ENCODE results near the gene IWS1. TPM values are rescaled to one million over a fixed set of nuclear protein-coding genes. Genes with fewer than 3 reads are reported as not detected.

The IWS1 gene
- total RNA-seq (2021): 69.2 to 70.5 TPM (median 69.3 TPM) in 3 replicates
- percentile 94 among the genes with signal in this experiment for Bru-seq, nascent RNA
- long read RNA-seq, experiment 1, transcript IWS1-201 (14 exons, 2,958 nt): major isoform, 285 of 393 reads
- long read RNA-seq, experiment 1, partial matches to known transcripts: 44 of 393 reads
- long read RNA-seq, experiment 1, other reads (novel, unspliced or antisense): 64 of 393 reads
- long read RNA-seq, experiment 2, transcript IWS1-201 (14 exons, 2,958 nt): major isoform, 28 of 98 reads
- long read RNA-seq, experiment 2, partial matches to known transcripts: 39 of 98 reads
- long read RNA-seq, experiment 2, other reads (novel, unspliced or antisense): 31 of 98 reads
- long read RNA-seq, experiment 3, transcript IWS1-201 (14 exons, 2,958 nt): major isoform, 24 of 89 reads
- long read RNA-seq, experiment 3, partial matches to known transcripts: 53 of 89 reads
- long read RNA-seq, experiment 3, other reads (novel, unspliced or antisense): 11 of 89 reads

GRCh38 chr2:127526132-127527000, at the start of gene IWS1:
TSS of gene IWS1 (minus strand) at chr2:127526489. CDS start at chr2:127526208, 281 bp downstream.
- Mint-ChIP-seq H3K4me1 (peaks cover 22% of the 10 kb centered on the region), H3K9me3 (peaks cover 16% of the 10 kb centered on the region), H3K36me3 (peaks cover 20% of the 10 kb centered on the region), H3K4me3 (peak within 1 kb of the TSS; percentile 98), H3K27ac (peak within 1 kb of the TSS; percentile 99), H3K27me3 (ENCODE audit: low read depth) (peaks cover 7% of the 10 kb centered on the region; the same call in 1 of the 2 replicates)
- ATAC-seq (peak; percentile 91), DNase-seq (ENCODE audit: low spot score) (peak; percentile 95)
- POLR2A ChIA-PET: interaction anchor here (0.6 to 2.0 kb wide), 12 partner anchors 11 to 584 kb away, joined by 3 to 10 read pairs (median 4); no protein-coding TSS in a partner anchor
- CTCF ChIA-PET: interaction anchor here (0.6 to 1.6 kb wide), 7 partner anchors 13 to 169 kb away, joined by 3 to 16 read pairs (median 5); no protein-coding TSS in a partner anchor
- TF ChIP-seq ARID4B (CRISPR knock-in tag; IDR thresholded peaks at IDR 0.05; ENCODE audit: borderline replicate concordance): peak; percentile 84
- no peak for TF ChIP-seq CBFB (CRISPR knock-in tag; IDR thresholded peaks at IDR 0.05; ENCODE audit: low read depth)
- TF ChIP-seq CREM (CRISPR knock-in tag; IDR thresholded peaks at IDR 0.05): peak; percentile 72
- TF ChIP-seq ZNF512 (CRISPR knock-in tag; IDR thresholded peaks at IDR 0.05; ENCODE audit: borderline replicate concordance): no peak
- 0 out of 2 replicates have a peak, but pooled peaks have one; percentile 60 for TF ChIP-seq EMX1 (CRISPR knock-in tag; IDR thresholded peaks at IDR 0.05)
- TF ChIP-seq USF2 (CRISPR knock-in tag; IDR thresholded peaks at IDR 0.05): peak; percentile 46
- peak; percentile 68 for TF ChIP-seq SP1 (CRISPR knock-in tag; conservative IDR thresholded peaks at IDR 0.05)
- TF ChIP-seq USF1 (CRISPR knock-in tag; IDR thresholded peaks at IDR 0.05): peak; percentile 50
- TF ChIP-seq GABPB1 (CRISPR knock-in tag; IDR thresholded peaks at IDR 0.05): peak; percentile 49
- TF ChIP-seq STAT6 (CRISPR knock-in tag; conservative IDR thresholded peaks at IDR 0.05; ENCODE audit: low read depth): no peak
- peak; percentile 76 for TF ChIP-seq HMGXB4 (CRISPR knock-in tag; IDR thresholded peaks at IDR 0.05)
- peak; percentile 55; the same call in 1 of the 2 replicates for TF ChIP-seq ZBTB43 (CRISPR knock-in tag; IDR thresholded peaks at IDR 0.05)
- no peak for TF ChIP-seq ATF6 (CRISPR knock-in tag; IDR thresholded peaks at IDR 0.05)
- peak; percentile 63 for TF ChIP-seq FOXK1 (CRISPR knock-in tag; IDR thresholded peaks at IDR 0.05)
- TF ChIP-seq ZNF219 (CRISPR knock-in tag; IDR thresholded peaks at IDR 0.05; ENCODE audit: borderline replicate concordance): 0 out of 2 replicates have a peak, but pooled peaks have one; percentile 76
